Lower lobe of right lung (tissue), 2 donors: ENCODE measurements around the gene LY6G5C. TPM values are rescaled to one million over a fixed set of nuclear protein-coding genes. Genes with fewer than 3 reads are reported as not detected.

ENCODE experiments used
- ATAC-seq, 2 donors: fragments of 200-7000 bp; cut with Tn5 transposase; one replicate each; pipeline ENCODE4 v1.9.1; 2020 to 2022; ENCODE audit warnings: mild to moderate bottlenecking in 2 of 2, moderate library complexity in 2 of 2
- DNase-seq: peaks from one replicate; pipeline ENCODE4 v3.0.0-alpha.2; 2020
- H3K27ac ChIP-seq: fragments of 200-600 bp; one replicate; pipeline ENCODE4 v1.8.0; 2022
- H3K27me3 ChIP-seq: fragments of 200-600 bp; one replicate; pipeline ENCODE4 v1.8.0; 2022; ENCODE audit warnings: low read depth
- H3K36me3 ChIP-seq: fragments of 200-600 bp; one replicate; pipeline ENCODE4 v1.8.0; 2022; ENCODE audit warnings: mild to moderate bottlenecking
- H3K4me1 ChIP-seq: fragments of 200-600 bp; one replicate; pipeline ENCODE4 v1.8.0; 2022
- H3K4me3 ChIP-seq: fragments of 200-600 bp; one replicate; pipeline ENCODE4 v1.8.0; 2022; ENCODE audit warnings: mild to moderate bottlenecking
- H3K9me3 ChIP-seq: fragments of 200-600 bp; one replicate; pipeline ENCODE4 v1.8.0; 2022
- CTCF ChIP-seq: fragments of 200-600 bp; IDR thresholded peaks from one replicate; pipeline ENCODE4 v1.8.0; 2022; ENCODE audit warnings: antibody characterized with exemption, mild to moderate bottlenecking
- intact Hi-C: fragments of 100-400 bp; cut with DNase I; formaldehyde crosslinking; loops from one replicate; pipeline ENCODE4 v1.11.0; 2022
- total RNA-seq: library from RNA; stranded (reverse); fragmentation: NEBNext Ultra II Directional; extraction: Animal tissue kit (Norgen Biotek cat#: 25700); gene quantifications from one replicate; pipeline ENCODE4 v1.2.1, GENCODE V29; 2021
- donor health status: DM: no; HTN: yes; CAD: no; lungs with severe emphysema.

The LY6G5C gene
- total RNA-seq, 1 donor from 2014 or later = 2.9 TPM

- Histone ChIP-seq H3K36me3 (peaks cover 100% of the 10 kb centered on the region), H3K4me3 (no peak overlapping the region), H3K27me3 (no peaks in the 10 kb centered on the region), H3K4me1 (no peaks in the 10 kb centered on the region), H3K27ac (no peak overlapping the region), H3K9me3 (no peaks in the 10 kb centered on the region)
- intact Hi-C loops = no loop called here
- no peak for ATAC-seq
- TF ChIP-seq CTCF = no peak
- DNase-seq = no peak
These were observed 40.3 kb downstream of the LY6G5C start for GRCh38 chr6:31640612-31641011.

GRCh38 chr6:31639449-31639861 lies 41.4 kb downstream of the LY6G5C start:
- peaks cover 100% of the 10 kb centered on the region for H3K36me3 ChIP-seq
- no peak for ATAC-seq

GRCh38 chr6:31639043-31639442 lies 41.8 kb downstream of the LY6G5C start:
- Histone ChIP-seq H3K36me3 (peaks cover 100% of the 10 kb centered on the region), H3K27ac (no peak overlapping the region), H3K27me3 (no peaks in the 10 kb centered on the region), H3K4me3 (no peak overlapping the region), H3K4me1 (no peaks in the 10 kb centered on the region), H3K9me3 (no peaks in the 10 kb centered on the region)
- TF ChIP-seq CTCF = no peak
- ATAC-seq = no peak
- intact Hi-C loops = no loop called here
- no peak for DNase-seq

More at GRCh38 chr6:31639449-31639861, 41.4 kb downstream of the LY6G5C start:
- no peak overlapping the region for H3K4me3 ChIP-seq
- intact Hi-C loops = no loop called here
- no peaks in the 10 kb centered on the region for H3K27me3 ChIP-seq
- no peak for DNase-seq
- no peaks in the 10 kb centered on the region for H3K4me1 ChIP-seq
- no peak overlapping the region for H3K27ac ChIP-seq
- no peaks in the 10 kb centered on the region for H3K9me3 ChIP-seq
- TF ChIP-seq CTCF = no peak

GRCh38 chr6:31636698-31637596 lies 43.9 kb downstream of the LY6G5C start:
- no peaks in the 10 kb centered on the region for H3K4me1 ChIP-seq
- DNase-seq = no peak
- no peaks in the 10 kb centered on the region for H3K9me3 ChIP-seq
- intact Hi-C loops = no loop called here
- no peak overlapping the region for H3K4me3 ChIP-seq
- H3K36me3 ChIP-seq = peaks cover 100% of the 10 kb centered on the region
- peak in 1 of 2 donors; percentile 10 for ATAC-seq
- no peak for TF ChIP-seq CTCF
- H3K27ac ChIP-seq = no peak overlapping the region
- no peaks in the 10 kb centered on the region for H3K27me3 ChIP-seq

- intact Hi-C loops = no loop called here
- Histone ChIP-seq H3K9me3 (no peaks in the 10 kb centered on the region), H3K4me1 (no peaks in the 10 kb centered on the region), H3K4me3 (no peak overlapping the region), H3K27ac (no peak overlapping the region), H3K36me3 (peaks cover 100% of the 10 kb centered on the region), H3K27me3 (no peaks in the 10 kb centered on the region)
- DNase-seq (no peak), ATAC-seq (no peak)
- no peak for TF ChIP-seq CTCF
These were observed 45.8 kb downstream of the LY6G5C start for GRCh38 chr6:31634969-31635575.
